Spleen (tissue), 7 donors: ENCODE results near the gene KIF1A.

ENCODE experiments used
- CTCF ChIP-seq, 11 experiments: fragments of 200-600 bp in 7 of 11; fragments of 450-650 bp in 4 of 11; sonication (generic) in 4 of 11; IDR thresholded peaks in 8 of 11; conservative IDR thresholded peaks in 3 of 11; 1 replicate in 7 of 11; 2 replicates in 4 of 11; pipeline versions ENCODE4 v1.4.0 to v1.8.0; 2016 to 2021; ENCODE audit warnings: antibody characterized with exemption in 11 of 11, inconsistent platforms in 4 of 11, mild to moderate bottlenecking in 1 of 11
- POLR2AphosphoS5 ChIP-seq, 3 donors: sonication (generic); formaldehyde crosslinking; IDR thresholded peaks; one replicate each; pipeline ENCODE4 v1.5.1; 2017; ENCODE audit warnings: antibody characterized with exemption in 3 of 3
- donor health status: DM: no; HTN: no; CAD: no; lungs with moderate emphysema.
- donor health status: DM: no; HTN: no; CAD: no.
- donor health status: DM: no; HTN: no; CAD: no.

- TF ChIP-seq CTCF (IDR thresholded peaks at IDR 0.05 in 8 of 11, conservative IDR thresholded peaks at IDR 0.05 in 3 of 11) (no peak), POLR2AphosphoS5 (IDR thresholded peaks at IDR 0.05) (no peak)
Measured at GRCh38 chr2:240703417-240704341, 116.3 kb downstream of the KIF1A start.
